Astrocyte (in vitro differentiated cells and primary cell): Measurements from ENCODE around the gene MAP1B. TPM values are rescaled to one million over a fixed set of nuclear protein-coding genes. Genes with fewer than 3 reads are reported as not detected.
A peak's percentile ranks its signal among the peaks of the same experiment; 100 is the strongest.

ENCODE experiments used
- DNase-seq: peaks from one replicate; pipeline ENCODE4 v3.0.0-alpha.2; 2010; ENCODE audit warnings: low read depth
- FAIRE-seq: peaks from 2 replicates; lab custom pipeline; 2011; peaks lifted over from hg19 to GRCh38; lab: Jason Lieb, UNC
- H2AFZ ChIP-seq: 2 replicates; pipeline ENCODE4 v1.6.0; 2012; ENCODE audit warnings: low read depth, low read length, inconsistent platforms
- H3K27ac ChIP-seq: 2 replicates; pipeline ENCODE4 v1.5.1; 2011; ENCODE audit warnings: low read depth, low read length, inconsistent platforms
- H3K27me3 ChIP-seq: 2 replicates; pipeline ENCODE4 v1.6.0; 2011; ENCODE audit warnings: low read length, inconsistent platforms; ENCODE audit not compliant: insufficient read depth
- H3K36me3 ChIP-seq: 2 replicates; pipeline ENCODE4 v1.5.1; 2011; ENCODE audit warnings: low read length, inconsistent platforms; ENCODE audit not compliant: insufficient read depth
- H3K4me1 ChIP-seq: 2 replicates; pipeline ENCODE4 v1.5.1; 2011; ENCODE audit warnings: low read length, inconsistent platforms; ENCODE audit not compliant: insufficient read depth
- H3K4me2 ChIP-seq: 2 replicates; pipeline ENCODE4 v1.6.0; 2012; ENCODE audit warnings: low read length, inconsistent platforms
- H3K4me3 ChIP-seq: 2 replicates; pipeline ENCODE4 v1.5.1; 2011; ENCODE audit warnings: low read depth, mild to moderate bottlenecking, low read length, inconsistent platforms; ENCODE audit not compliant: insufficient read depth
- H3K79me2 ChIP-seq: 2 replicates; pipeline ENCODE4 v1.6.0; 2012; ENCODE audit warnings: mild to moderate bottlenecking, low read length, inconsistent platforms; ENCODE audit not compliant: insufficient read depth
- H3K9ac ChIP-seq: 2 replicates; pipeline ENCODE4 v1.6.0; 2012; ENCODE audit warnings: mild to moderate bottlenecking, low read length, inconsistent platforms
- H3K9me3 ChIP-seq: 2 replicates; pipeline ENCODE4 v1.5.1; 2012; ENCODE audit warnings: low read depth, mild to moderate bottlenecking, low read length, inconsistent platforms; ENCODE audit not compliant: insufficient read depth
- H4K20me1 ChIP-seq: 2 replicates; pipeline ENCODE4 v1.6.0; 2012; ENCODE audit warnings: low read length, inconsistent platforms; ENCODE audit not compliant: insufficient read depth
- H3K27ac Mint-ChIP-seq: one replicate; pipeline ENCODE4 v1.8.0; 2021; ENCODE audit warnings: mild to moderate bottlenecking, mixed read lengths; ENCODE audit not compliant: unreplicated experiment
- H3K27me3 Mint-ChIP-seq: one replicate; pipeline ENCODE4 v1.8.0; 2021; ENCODE audit warnings: low read depth, mixed read lengths; ENCODE audit not compliant: unreplicated experiment
- H3K36me3 Mint-ChIP-seq: one replicate; pipeline ENCODE4 v1.8.0; 2021; ENCODE audit warnings: low read depth, mixed read lengths; ENCODE audit not compliant: unreplicated experiment
- H3K4me1 Mint-ChIP-seq: one replicate; pipeline ENCODE4 v1.8.0; 2021; ENCODE audit warnings: low read depth, mixed read lengths; ENCODE audit not compliant: unreplicated experiment
- H3K4me3 Mint-ChIP-seq: one replicate; pipeline ENCODE4 v1.8.0; 2021; ENCODE audit warnings: mild to moderate bottlenecking, moderate library complexity, mixed read lengths; ENCODE audit not compliant: unreplicated experiment
- H3K9me3 Mint-ChIP-seq: one replicate; pipeline ENCODE4 v1.8.0; 2021; ENCODE audit warnings: mild to moderate bottlenecking, mixed read lengths; ENCODE audit not compliant: unreplicated experiment
- EZH2 ChIP-seq: IDR thresholded peaks from 2 replicates; pipeline ENCODE4 v1.6.1; 2012; ENCODE audit warnings: mild to moderate bottlenecking, low read length, inconsistent platforms; ENCODE audit not compliant: insufficient read depth
- total RNA-seq: library from RNA; stranded (reverse); gene quantifications from 2 replicates; pipeline ENCODE4 v1.2.1, GENCODE V29; 2021
- TF ChIP-seq, protein P1 (sequence below): IDR thresholded peaks from 2 replicates; pipeline ENCODE4 v1.5.1; 2011; ENCODE audit warnings: low read depth, mild to moderate bottlenecking, inconsistent platforms, low read length, moderate library complexity; ENCODE audit not compliant: insufficient read depth

Gene MAP1B
- total RNA-seq, 1 donor from 2014 or later, result 476 TPM

DNA sequence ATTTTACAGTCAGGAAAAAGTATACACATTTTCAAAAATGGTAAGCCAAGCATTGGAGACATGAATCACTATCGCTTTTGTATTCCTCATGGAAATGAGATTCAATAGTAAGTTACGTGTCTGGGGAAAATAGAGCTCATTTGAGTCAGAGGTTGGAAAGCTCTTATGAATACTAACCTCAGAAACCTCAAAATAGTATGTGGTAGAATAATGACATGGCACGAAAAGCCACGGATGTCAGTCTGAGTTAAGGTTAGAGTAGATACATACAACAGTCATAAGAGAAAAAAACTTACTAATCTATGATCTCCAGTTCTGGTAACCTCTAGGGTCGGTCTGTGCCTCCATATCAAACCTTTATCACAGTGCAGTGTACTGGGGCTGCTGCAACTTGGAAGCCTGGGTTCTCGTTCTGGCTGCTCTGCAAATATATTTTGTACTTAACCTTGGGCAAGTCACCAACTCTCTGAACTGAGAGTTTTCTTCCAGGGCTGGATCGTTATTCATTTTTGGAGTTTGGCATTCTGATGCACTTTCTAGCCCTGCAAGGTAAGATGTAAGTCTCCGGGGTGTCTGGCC is 31.8 kb downstream of the MAP1B start:
- peaks cover 9% of the 10 kb centered on the region for H3K36me3 ChIP-seq
- TF ChIP-seq, protein P1, sequence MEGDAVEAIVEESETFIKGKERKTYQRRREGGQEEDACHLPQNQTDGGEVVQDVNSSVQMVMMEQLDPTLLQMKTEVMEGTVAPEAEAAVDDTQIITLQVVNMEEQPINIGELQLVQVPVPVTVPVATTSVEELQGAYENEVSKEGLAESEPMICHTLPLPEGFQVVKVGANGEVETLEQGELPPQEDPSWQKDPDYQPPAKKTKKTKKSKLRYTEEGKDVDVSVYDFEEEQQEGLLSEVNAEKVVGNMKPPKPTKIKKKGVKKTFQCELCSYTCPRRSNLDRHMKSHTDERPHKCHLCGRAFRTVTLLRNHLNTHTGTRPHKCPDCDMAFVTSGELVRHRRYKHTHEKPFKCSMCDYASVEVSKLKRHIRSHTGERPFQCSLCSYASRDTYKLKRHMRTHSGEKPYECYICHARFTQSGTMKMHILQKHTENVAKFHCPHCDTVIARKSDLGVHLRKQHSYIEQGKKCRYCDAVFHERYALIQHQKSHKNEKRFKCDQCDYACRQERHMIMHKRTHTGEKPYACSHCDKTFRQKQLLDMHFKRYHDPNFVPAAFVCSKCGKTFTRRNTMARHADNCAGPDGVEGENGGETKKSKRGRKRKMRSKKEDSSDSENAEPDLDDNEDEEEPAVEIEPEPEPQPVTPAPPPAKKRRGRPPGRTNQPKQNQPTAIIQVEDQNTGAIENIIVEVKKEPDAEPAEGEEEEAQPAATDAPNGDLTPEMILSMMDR, result no peak
- no peak for TF ChIP-seq EZH2
- H3K9me3 ChIP-seq, result no peaks in the 10 kb centered on the region
- H3K4me3 Mint-ChIP-seq, result peak overlapping the region; percentile 28
- FAIRE-seq (peak; percentile 99), DNase-seq (peak; percentile 98)
- H3K4me1 ChIP-seq, result peaks cover 66% of the 10 kb centered on the region
- H3K27ac ChIP-seq, result peak overlapping the region; percentile 85
- H3K9me3 Mint-ChIP-seq, result no peaks in the 10 kb centered on the region
- no peak overlapping the region for H3K4me3 ChIP-seq
- H3K4me2 ChIP-seq, result peak overlapping the region; percentile 69
- peaks cover 4% of the 10 kb centered on the region for H4K20me1 ChIP-seq
- H3K27me3 Mint-ChIP-seq, result no peaks in the 10 kb centered on the region
- peaks cover 26% of the 10 kb centered on the region for H3K36me3 Mint-ChIP-seq
- H3K27me3 ChIP-seq, result no peaks in the 10 kb centered on the region
- H3K27ac Mint-ChIP-seq, result peak overlapping the region; percentile 64
- peak overlapping the region; percentile 64 for H3K9ac ChIP-seq
- peaks cover 83% of the 10 kb centered on the region for H3K79me2 ChIP-seq
- no peak overlapping the region for H2AFZ ChIP-seq
- peaks cover 70% of the 10 kb centered on the region for H3K4me1 Mint-ChIP-seq

DNA sequence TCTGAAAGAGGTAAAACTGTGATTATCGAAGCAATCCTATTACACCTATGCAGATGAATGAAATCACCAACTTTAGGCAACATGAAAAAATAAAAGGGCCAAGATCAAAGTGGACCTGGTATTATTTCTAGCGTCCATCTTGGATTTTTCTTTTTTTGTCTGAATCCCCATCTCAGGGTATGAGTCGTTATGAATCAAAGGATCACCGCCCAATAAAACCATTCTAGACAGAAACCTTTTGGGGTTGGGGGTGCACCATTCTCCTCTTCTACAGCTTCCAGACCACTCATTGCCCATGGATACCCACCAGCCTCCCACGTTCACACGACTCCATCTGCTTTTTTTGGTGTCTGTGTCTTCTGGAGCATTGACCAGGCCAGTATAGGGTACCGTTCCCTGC is 33.4 kb downstream of the MAP1B start:
- H3K4me1 ChIP-seq, result peaks cover 55% of the 10 kb centered on the region
- H3K9me3 ChIP-seq, result no peaks in the 10 kb centered on the region
- H3K27me3 Mint-ChIP-seq, result no peaks in the 10 kb centered on the region
- no peak overlapping the region for H3K4me3 ChIP-seq
- no peaks in the 10 kb centered on the region for H3K9me3 Mint-ChIP-seq
- H3K9ac ChIP-seq, result peak overlapping the region; percentile 38
- no peak for DNase-seq
- H3K36me3 Mint-ChIP-seq, result peaks cover 32% of the 10 kb centered on the region
- H3K4me2 ChIP-seq, result peak overlapping the region; percentile 58
- H3K27ac Mint-ChIP-seq, result peak overlapping the region; percentile 77
- no peak overlapping the region for H2AFZ ChIP-seq
- peak overlapping the region; percentile 87 for H3K27ac ChIP-seq
- H3K4me3 Mint-ChIP-seq, result peak overlapping the region; percentile 55
- TF ChIP-seq, protein P1, result no peak
- no peak for TF ChIP-seq EZH2
- H4K20me1 ChIP-seq, result peaks cover 15% of the 10 kb centered on the region
- peaks cover 72% of the 10 kb centered on the region for H3K4me1 Mint-ChIP-seq
- H3K36me3 ChIP-seq, result peaks cover 14% of the 10 kb centered on the region
- FAIRE-seq, result no peak
- H3K79me2 ChIP-seq, result peaks cover 83% of the 10 kb centered on the region
- H3K27me3 ChIP-seq, result no peaks in the 10 kb centered on the region
